NCI-H2029 treated with DMSO at 0.1 percent for 48 hours (cell line): ENCODE data around the gene ASAP3.

ENCODE experiments used
- DNase-seq: peaks from one replicate; lab custom pipeline; 2025; lab: John Stamatoyannopoulos, UW

The ASAP3 gene

DNA sequence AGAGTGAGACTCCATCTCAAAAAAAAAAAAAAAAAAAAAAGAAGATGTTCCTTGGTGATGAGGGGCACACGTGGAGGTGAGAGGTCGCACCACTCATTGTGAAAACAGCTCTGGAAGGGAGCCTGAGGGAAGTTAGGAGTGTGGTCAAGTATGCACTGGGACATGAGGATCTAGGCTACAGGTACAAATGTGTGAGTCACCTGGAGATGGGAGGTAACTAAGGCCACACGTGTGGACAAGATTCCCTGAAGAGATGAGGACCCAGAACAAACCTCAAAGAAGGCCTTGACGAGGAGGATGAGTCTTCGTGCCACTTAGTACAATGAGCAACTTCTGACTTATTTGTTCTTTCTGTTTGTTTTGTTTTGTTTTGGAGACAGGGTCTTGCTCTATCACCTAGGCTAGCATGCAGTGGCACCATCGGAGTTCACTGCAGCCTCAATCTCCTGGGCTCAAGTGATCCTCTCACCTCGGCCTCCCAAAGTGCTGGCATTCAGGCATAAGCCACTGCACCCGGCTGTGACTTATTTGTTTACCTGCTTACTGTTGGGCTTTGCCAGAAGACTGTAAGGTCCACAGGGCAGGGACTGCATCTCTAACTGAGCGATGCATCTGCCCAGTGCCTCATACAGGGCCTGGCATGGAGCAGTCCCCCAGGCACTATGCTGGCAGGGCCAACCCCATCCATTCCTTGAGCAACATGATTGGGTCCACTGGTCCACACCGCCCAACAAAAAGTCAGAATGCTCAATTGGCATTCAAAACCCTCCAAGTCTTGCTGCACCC lies 6.4 kb downstream of the ASAP3 start:
- no peak for DNase-seq

DNA sequence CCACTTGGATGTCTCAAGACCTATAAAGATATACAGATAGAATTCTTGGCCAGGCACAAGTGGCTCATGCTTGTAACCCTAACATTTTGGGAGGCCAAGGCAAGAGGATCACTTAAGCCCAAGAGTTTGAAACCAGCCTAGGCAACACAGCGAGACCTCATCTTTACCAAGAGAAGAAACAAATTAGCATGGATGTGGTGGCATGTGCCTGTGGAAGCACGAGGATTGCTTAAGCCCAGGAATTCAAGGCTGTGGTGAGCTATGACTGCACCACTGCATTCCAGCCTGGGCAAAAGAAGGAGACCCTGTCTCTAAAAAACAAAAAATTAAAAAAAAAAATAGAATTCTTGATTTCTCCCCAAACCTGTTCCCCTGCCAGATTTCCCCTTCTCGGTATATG lies 8.3 kb downstream of the ASAP3 start:
- no peak for DNase-seq

DNA sequence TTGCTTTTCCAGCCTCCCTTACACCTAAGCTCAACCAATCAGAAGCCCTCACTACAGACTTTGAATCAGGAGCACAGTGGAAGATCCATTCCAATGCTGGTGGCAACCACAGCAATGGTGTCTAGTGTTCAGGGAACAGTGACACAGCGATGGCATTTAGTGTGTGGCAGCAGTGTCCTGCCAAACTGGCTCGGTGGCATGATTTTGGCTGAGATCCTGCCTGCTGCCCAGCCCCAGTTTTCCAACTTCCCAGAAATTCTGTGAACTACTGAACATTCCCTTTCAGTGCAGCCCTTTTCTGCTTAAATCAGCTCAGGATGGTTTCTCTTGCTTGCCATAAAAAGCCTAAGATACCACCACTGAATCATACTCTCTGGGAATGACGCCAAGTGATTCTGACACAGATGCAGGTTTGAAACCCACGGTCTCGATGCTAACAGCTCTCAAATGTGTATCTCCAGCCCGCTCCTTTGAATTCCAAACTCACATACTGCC lies 8.8 kb downstream of the ASAP3 start:
- DNase-seq, result no peak

DNA sequence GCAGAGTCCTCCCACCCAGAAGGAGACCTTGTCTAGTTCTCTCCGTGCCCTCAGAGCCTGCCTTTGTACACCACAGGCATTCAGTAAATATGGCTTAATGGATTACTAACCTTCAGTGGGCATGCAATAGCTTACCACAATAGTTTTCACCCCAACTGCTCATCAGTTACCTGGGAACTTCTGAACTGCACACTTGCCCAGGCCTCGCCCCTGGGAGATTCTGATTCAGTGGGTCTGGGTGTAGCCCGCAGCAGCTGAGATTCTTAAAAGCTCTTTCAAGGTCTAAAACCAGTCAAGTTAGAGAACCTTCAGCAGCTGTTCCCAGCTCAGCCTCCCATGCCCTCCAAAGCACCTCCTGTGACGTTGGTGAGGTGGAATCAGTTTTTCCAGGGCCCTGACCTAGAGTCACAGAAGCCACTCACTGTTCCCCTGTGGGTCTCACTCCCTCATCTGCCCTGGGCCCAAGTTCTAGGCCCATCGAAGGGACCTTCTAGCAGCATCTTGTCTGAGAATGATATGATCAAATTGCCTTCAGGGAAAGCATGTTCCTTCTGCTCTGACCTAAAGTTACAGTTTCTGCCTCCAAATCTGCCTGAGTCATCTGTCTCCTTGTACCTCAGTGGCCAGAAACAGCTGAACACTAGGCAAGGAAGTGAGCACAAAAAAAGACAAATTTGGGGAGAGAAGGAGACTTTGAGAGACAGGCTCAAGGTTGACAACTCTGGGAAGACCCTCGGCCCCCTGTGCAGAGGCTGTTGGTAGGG lies 10.8 kb downstream of the ASAP3 start:
- DNase-seq, result no peak

DNA sequence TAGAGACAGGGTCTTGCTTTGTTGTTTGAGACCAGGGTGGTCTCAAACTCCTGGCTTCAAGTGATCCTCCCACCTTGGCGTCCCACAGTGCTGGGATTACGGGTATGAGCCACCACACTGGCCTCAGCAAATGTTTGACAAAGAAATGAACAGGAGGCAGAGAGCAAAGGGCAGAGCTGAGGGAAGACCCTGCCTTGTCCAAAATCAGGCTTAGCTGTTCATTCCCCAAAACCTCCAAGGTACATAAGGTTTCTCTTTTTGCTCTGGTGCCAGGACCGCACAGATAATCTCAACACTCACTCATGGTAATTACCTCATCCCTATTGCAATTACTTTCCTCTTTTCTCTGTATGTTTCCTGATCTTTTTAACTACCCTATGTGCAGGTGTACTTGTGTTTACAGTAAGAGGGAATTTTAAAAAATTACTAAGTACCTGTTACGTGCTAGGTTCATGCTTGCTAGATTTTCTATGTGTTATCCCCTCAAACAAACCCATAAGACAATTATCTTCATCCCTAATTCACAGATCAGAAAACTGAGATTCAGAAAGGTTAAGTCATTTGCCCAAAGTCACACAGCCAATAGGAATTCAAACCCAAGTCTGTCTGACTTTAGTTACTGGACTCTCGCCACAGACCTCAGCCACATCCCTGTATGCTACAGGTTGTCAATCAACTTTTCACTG lies 11.5 kb downstream of the ASAP3 start:
- no peak for DNase-seq

DNA sequence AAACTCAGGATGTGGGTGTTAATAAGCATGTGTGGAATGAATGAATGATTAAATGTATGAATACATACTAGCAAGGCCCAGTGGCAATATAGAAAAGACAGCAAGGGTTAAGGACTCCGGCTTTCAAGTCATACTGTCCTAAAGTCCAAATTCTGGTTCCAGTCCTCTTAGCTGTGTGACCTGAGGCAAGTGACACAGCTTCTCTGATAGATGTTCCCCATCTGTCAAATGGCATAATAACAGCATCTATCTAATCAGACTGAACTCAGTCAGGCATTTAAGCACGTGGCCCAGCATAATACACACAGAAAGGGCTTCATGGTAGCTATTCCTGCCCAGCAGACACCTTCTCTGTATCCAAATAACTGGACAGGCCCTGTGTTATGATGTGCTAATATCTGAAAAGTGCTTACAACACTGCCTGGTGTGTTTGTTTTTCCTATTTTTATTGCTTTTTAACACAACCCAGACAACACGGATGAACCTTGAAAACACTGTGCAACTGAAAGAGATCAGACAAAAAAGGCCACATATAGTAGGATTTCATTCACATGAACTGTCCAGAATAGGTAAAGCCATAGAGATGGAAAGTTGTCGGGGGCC lies 12.4 kb downstream of the ASAP3 start:
- no peak for DNase-seq

DNA sequence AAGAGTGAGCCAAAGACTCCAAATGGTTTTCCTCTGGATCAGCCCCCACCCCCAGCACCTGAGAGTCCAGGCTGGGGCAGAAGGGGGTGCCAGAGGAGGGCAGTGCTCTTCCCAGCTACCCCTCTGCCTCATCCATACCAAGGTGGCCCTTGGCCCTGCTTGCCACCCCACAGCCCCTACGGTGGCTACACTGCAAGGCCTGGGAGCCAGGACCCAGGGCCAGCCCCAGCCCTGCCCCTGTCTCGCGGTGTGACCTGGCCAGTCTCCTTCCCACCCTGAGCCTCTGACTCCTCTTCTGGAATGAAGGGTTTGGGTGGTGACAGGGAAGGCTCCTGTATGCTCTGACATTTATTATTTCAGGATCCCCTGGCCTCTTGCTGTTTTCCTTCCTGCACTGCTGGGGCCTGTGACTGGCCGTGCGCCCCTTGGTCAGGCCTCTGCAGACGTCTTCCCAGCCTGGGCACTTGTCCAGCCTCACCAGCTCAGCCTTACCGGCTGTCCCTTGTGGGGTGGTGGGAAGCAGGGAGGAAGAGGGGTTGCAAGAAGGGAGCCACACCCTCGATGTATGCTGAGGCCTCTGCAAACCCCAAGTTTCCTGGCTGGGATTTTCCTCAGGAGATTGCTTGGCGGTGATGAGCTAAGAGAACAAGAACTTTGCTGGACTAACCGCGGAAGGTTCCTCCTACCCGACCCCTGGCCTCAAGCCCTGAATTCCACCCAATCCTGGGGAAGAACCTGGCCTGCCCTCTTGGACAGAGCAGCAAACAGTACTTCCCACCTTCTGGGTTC lies 13.5 kb downstream of the ASAP3 start:
- no peak for DNase-seq

DNA sequence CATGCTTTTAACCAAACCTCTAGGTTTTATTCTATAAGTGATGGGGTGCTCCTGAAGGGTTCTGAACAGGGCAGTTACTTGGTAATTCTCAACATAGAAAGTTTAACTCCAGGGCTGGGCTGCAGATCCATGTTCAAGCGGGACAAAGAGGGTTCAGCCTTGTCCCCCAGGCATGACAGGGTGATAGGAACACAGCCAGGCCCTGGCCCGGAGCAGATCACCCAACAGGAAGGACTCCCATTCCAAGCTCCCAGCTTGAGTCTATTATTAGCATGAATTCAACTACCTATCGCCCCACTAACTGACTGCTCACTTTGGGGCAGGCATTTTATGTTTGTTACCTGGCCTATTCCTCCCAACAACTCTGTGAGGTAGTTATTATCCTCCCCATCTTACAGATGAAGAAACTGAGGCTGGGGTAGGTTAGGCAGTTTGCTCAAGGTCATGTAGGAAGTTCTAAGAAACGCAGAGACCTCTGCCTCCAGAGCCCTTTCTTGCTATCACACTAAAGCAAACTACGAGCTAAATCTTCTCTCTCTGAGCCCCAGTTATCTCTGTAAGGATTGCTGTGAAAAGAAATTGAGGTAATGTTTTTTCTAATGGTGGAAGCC lies 14.5 kb downstream of the ASAP3 start:
- DNase-seq, result no peak

DNA sequence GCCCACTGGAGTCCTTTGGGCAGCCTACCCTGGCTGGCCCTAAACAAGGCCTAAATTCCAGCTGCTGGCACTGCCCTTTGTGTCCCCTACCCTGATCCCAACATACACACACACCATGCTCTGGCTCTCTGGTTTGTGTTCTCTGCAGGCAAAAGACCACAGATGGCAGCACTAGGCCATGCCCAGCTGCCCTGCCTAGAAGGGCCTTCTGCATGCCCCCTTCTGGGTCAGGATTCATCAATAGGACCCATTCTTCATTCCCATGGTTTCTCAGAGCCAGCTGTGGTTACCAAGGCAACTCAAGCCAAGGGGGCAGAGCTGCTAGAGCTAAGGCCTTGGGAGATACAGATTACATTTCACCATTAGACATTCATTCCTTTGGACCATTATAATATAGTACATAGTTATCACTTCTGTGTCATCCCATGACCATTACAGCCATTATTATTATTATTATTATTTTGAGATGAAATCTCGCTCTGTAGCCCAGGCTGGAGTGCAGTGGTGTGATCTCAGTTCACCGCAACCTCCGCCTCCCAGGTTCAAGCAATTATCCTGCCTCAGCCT lies 17.5 kb downstream of the ASAP3 start:
- no peak for DNase-seq

DNA sequence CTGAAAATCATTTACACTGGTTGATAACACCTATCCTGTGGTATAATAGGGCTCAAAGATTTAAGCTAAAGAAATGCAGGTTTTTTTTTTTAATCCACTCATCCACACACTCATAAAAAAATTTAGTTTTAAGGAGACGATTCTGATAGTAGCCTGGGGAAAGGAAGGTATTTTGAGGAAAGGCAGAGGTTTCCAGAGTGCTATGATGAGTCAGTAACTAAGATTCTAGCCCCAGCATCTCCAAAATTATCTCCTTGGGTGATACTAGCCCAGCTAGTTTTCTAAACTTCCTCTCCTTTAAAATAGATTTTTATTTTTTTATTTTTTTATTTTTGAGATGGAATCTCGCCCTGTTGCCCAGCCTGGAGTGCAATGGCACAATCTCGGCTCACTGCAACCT lies 20.7 kb downstream of the ASAP3 start:
- DNase-seq, result no peak

DNA sequence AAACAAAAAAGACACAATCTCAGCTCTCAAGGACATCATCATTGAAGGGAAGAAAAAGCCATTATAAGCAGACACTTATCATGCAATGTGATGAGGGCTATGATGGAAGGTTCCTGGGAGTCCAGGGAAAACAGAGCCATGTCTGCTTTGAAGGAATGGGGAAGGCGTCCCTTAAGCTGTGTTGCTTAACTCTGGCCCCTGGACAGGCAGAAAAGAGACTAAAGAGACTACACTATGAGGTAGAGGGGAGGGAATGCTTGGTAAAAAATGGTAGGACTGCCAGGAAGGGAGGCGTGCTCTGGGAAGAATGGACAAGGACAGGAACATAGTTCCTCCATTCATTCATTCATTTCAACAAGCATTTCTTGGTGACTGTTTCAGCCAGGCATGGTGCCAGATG lies 21.2 kb downstream of the ASAP3 start:
- DNase-seq, result no peak

DNA sequence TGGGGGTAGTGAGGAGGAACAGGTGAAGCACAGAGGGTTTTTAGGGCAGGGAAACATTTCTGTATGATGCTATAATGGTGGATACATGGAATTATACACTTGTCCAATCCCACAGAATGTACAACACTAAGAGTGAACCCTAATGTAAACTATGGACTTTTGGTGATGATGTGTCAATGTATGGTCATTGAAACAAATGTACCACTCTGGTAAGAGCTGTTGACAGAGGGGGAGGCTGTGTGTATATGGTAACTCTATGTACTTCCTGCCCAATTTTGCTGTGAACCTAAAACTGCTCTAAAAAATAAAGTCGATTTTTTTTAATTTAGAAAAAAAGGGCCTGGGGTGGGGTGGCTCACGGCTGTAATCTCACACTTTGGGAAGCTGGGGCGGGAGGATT lies 22.9 kb downstream of the ASAP3 start:
- no peak for DNase-seq

DNA sequence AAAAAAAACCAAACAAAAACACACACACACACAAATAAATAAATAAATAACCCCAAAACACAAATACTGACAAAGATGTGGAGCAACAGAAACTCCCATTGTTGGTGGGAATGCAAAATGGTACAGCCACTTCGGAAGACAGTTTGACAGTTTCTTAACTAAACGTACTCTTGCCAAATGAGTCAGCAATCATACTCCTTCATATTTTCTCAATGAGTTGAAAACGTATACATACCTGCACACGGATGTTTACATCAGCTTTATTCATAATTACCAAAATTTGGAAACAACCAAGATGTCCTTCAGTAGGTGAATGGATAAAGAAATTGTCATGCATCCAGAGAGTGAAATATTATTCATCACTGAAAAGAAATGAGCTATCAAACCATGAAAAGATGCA lies 23.5 kb downstream of the ASAP3 start:
- no peak for DNase-seq

DNA sequence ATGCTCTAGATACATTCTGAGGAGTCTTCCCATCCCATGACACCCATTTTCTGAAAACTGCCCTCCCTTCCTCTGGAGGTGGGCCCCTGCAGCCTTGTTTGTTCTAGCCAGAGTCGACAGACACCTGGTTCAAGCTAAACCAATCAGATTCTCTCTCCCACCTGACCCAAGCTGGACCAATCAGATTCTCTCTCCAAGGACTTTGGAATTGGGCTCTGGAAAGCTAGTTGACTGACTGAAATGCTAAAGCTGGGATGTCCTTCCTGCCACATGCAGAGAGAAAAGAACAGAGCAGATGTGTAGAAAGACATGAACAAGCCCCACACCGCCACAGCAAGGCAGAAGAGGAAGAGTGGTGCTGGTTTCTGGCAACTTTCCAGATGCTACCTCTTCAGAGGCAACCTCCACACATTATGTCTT lies 24.6 kb downstream of the ASAP3 start:
- no peak for DNase-seq

DNA sequence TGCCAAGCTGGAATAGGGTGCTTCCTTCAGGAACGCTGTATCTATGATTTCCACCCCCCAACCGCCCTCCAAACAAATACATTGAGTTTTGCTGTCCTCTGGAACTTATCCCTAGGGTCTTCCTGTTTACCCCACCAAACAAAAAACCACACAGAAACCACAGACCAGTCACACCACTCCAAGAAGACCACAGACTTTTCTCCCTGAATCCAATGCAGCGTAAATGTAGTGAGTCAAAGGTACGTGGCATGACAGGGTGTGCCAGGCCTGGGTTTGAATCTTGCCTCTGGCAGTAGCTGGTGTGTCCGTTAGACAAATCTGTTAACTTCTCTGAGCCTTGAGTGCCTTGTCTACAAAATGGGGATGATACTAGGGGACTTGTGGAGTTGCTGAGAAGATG lies 27.8 kb downstream of the ASAP3 start:
- DNase-seq, result no peak

DNA sequence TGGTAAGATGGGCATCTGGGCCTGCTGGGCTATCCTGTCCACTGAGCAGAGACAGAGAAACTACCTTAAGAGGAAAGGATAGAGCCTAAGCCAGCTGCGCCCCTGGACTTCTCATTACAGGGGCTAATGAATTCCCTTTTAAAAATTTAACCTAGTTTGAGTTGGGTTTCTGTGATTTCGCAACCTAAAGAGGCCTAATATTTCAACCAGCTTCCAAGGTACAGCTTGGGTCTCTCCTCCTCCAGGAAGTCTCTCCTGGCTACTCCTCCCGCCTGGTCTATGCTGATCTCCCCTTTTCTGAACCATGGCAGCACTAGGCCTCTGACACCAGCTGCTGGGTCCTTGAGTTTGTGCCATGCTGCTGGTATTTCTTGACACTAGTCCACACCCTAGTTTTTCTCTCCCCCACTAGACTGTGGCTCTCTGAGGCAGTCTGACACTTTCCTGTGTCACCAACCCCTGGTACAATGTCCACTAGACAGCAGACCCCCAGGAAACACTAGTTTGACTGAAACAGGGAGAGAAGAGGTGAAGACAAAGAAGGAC lies 30.5 kb downstream of the ASAP3 start:
- no peak for DNase-seq

DNA sequence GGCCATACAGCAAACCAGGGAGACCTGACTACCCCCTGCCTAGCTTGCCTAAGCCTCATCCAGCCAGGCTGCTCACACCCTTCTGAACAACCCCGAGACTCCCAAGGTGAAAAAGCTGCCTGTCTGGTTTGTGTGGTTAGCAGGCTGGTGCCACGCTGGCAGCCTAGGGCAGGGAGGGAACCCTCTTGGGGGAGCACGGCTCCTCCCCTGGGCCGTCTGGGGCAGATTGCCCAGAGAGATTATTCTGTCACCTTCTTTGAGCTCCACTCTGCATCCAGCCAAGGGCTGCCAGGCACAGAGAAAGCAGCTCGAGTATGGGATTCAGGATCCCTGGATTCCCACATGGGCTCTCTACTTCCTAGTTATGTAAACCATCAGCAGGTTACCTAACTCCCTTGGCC lies 32.0 kb downstream of the ASAP3 start:
- DNase-seq, result peak; percentile 28

DNA sequence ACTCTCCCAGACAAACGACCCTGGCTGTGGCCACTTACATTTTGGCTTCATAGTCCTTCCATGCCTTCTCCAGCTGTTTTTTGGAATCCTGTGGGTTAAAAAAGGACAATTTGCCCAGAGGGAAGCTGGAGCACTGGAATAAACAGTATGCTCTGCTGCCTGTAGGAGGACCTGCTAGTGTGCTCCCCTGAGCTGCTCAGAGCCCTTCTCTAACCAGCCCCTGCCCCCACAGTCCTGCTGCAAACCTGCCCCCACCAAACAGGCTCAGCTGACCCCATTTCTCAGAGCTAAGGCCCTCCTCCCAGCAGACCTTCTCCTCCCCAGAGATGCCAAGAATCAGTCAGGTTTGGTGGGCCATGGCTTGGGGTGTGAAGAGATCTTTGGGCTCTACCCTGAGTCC lies 32.5 kb downstream of the ASAP3 start:
- DNase-seq, result no peak

DNA sequence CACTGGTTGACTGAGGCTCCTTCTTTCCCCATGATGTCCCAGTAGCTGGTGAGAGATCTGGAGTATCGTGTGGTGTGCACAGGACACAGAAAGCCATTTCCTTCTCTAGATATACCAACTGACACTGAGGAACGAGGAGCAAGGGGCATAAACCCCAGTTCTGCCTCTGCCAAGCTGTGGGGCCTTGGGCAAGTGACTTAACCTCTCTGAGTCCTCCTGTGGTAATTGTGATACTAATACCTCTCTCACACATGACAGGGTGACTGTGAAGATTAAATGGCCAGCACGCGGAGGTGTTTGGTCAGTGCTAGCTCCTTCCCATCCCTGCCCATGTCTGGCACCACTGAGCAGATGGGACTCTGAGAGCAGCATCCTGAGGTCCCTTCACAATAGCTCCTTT lies 33.1 kb downstream of the ASAP3 start:
- DNase-seq, result no peak

DNA sequence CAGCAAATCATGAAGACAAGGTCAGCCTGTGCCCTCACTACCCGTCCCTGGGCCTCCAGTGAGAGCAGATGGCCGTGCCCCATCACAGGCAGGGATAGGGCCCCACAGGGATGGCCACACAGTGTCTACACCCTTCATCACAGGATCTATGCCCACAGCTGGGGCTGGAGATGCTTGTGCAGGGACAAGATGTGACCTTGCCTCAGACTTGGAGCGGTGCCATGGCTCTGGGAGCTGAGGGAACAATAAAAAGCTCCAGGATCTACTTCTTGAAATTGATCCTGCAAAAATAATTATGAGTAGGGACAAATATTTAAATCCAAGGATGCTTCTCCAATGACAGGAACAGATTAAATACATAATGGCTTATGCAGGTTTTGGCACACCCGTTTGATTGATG lies 34.0 kb downstream of the ASAP3 start:
- DNase-seq, result no peak

DNA sequence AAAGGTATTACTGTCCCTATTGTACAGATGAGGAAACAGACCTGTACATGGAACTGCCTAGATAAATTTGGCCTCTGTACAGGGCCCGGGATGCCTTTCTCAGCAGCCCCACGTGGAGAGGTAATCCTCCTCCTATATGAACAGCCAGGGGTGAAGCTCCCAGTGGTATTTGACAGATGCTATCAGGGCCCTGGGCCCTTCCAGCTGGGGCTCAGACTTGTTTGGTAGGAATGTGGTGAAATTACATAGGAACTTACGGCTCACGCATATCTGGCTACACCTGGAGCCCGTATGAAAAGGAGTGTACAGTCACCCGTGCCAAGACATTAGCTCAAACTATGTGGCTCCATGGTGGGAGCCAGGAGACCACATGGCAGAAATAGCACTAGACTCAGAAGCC lies 34.7 kb downstream of the ASAP3 start:
- DNase-seq, result no peak
